ENCODE results near the gene TECR. TPM values are rescaled to one million over a fixed set of nuclear protein-coding genes. Genes with fewer than 3 reads are reported as not detected.

Gene TECR
- total and polyA plus RNA-seq, 2 of the 13 experiments (the other 11 are each of a cell fraction or from before 2014, with no cell fraction given) = 54.9 to 121 TPM

GRCh38 chr19:14577264-14577663 lies 47.9 kb downstream of the TECR start (continued):
- no peak for TF ChIP-seq MLXIP (CRISPR knock-in tag; IDR thresholded peaks at IDR 0.05; ENCODE audit: borderline replicate concordance)

- 18% methylated on average over 5 of the region's 6 CpGs for WGBS (ENCODE audit: low lambda C conversion rate)
- POLR2A ChIA-PET = no interaction called here
- in situ Hi-C loops (cut with HindIII; ENCODE audit: extremely low pct_ligation_motif_present, low pct_unique_long_range_greater_than_20kb) = no loop called here
- DNase-seq (ENCODE audit: low spot score) (no peak), FAIRE-seq (no peak), ATAC-seq (peak; percentile 16; the same call in 1 of the 3 replicates)
- Histone ChIP-seq H3K9ac (ENCODE audit: insufficient read depth, low read depth, low read length) (no peak overlapping the region), H3K27me3 (ENCODE audit: control insufficient read depth in 1 of 2, insufficient read depth in 2 of 2, low read length in 2 of 2) (no peaks in the 10 kb centered on the region), H2AFZ (ENCODE audit: low read length) (no peak overlapping the region), H3K9me3 (ENCODE audit: low read length) (no peaks in the 10 kb centered on the region), H3K79me2 (ENCODE audit: insufficient read depth, low read length) (no peaks in the 10 kb centered on the region), H3K4me1 (ENCODE audit: insufficient read depth, low read length) (peaks cover 16% of the 10 kb centered on the region), H3K4me2 (ENCODE audit: low read depth, low read length) (no peak overlapping the region), H3K36me3 (replicated peaks in 1 of 2; ENCODE audit: control insufficient read depth in 1 of 2, insufficient read depth in 2 of 2, low read length in 2 of 2) (no peaks in the 10 kb centered on the region), H3K27ac (ENCODE audit: extremely low read length, insufficient read depth, low read length) (no peak overlapping the region), H4K20me1 (ENCODE audit: insufficient read depth, low read length) (no peaks in the 10 kb centered on the region), H3K4me3 (replicated peaks in 1 of 3; ENCODE audit: insufficient read depth in 1 of 3, low read depth in 2 of 3, low read length in 3 of 3) (no peak overlapping the region)
- TF ChIP-seq FOSL1 (CRISPR knock-in tag; IDR thresholded peaks at IDR 0.05; ENCODE audit: borderline replicate concordance) (no peak), E2F2 (CRISPR knock-in tag; IDR thresholded peaks at IDR 0.05; ENCODE audit: borderline replicate concordance) (no peak), ZNF430 (CRISPR knock-in tag; IDR thresholded peaks at IDR 0.05) (no peak), ISL2 (CRISPR knock-in tag; IDR thresholded peaks at IDR 0.05) (no peak), ZNF256 (CRISPR knock-in tag; conservative IDR thresholded peaks at IDR 0.05) (no peak), ZNF3 (CRISPR knock-in tag; IDR thresholded peaks at IDR 0.05) (peak; percentile 95), KAT8 (CRISPR knock-in tag; IDR thresholded peaks at IDR 0.05) (no peak)
- CTCF ChIA-PET (ENCODE audit: low intra/inter-chr PET ratio, low total read pairs) = no interaction called here
- no TSS peak for BruUV-seq (replicated peaks)
- intact Hi-C loops (cut with micrococcal nuclease; ENCODE audit: unreplicated experiment) = no loop called here
These were observed 48.6 kb downstream of the TECR start for GRCh38 chr19:14577885-14578427.
